Skeletal muscle tissue (tissue), 4 donors: ENCODE data around the gene CAPZA3. TPM values are rescaled to one million over a fixed set of nuclear protein-coding genes. Genes with fewer than 3 reads are reported as not detected.

Experiments
- H3K27ac ChIP-seq: one replicate; pipeline ENCODE4 v1.7.0; 2013; ENCODE audit warnings: mild to moderate bottlenecking, low read depth, low read length, inconsistent platforms
- H3K27me3 ChIP-seq, 3 donors: one replicate each; pipeline ENCODE4 v1.7.0; 2013; ENCODE audit warnings: low read length in 3 of 3; ENCODE audit not compliant: control insufficient read depth in 3 of 3, insufficient read depth in 3 of 3
- H3K36me3 ChIP-seq, 3 donors: one replicate each; pipeline ENCODE4 v1.7.0; 2013; ENCODE audit warnings: low read length in 3 of 3; ENCODE audit not compliant: control insufficient read depth in 3 of 3, insufficient read depth in 3 of 3
- H3K4me1 ChIP-seq, 3 donors: one replicate each; pipeline ENCODE4 v1.7.0; 2013; ENCODE audit warnings: low read length in 3 of 3, mild to moderate bottlenecking in 3 of 3; ENCODE audit not compliant: control insufficient read depth in 3 of 3, insufficient read depth in 3 of 3
- H3K4me3 ChIP-seq, 3 donors: one replicate each; pipeline ENCODE4 v1.7.0; 2013; ENCODE audit warnings: low read length in 3 of 3
- H3K9ac ChIP-seq, 3 donors: one replicate each; pipeline ENCODE4 v1.7.0; 2013; ENCODE audit warnings: low read length in 3 of 3, mild to moderate bottlenecking in 3 of 3, moderate library complexity in 2 of 3, low read depth in 1 of 3
- H3K9me3 ChIP-seq, 3 donors: one replicate each; pipeline ENCODE4 v1.7.0; 2013; ENCODE audit warnings: low read length in 3 of 3; ENCODE audit not compliant: control insufficient read depth in 3 of 3
- total RNA-seq: library from RNA; depleted of rRNA; stranded (reverse); fragments of >200 nt; gene quantifications from one replicate; pipeline ENCODE4 v1.2.3, GENCODE V29; 2014
- donor health status: Osteomylitis.

The CAPZA3 gene
- total RNA-seq, 1 donor from 2014 or later, result not detected

DNA sequence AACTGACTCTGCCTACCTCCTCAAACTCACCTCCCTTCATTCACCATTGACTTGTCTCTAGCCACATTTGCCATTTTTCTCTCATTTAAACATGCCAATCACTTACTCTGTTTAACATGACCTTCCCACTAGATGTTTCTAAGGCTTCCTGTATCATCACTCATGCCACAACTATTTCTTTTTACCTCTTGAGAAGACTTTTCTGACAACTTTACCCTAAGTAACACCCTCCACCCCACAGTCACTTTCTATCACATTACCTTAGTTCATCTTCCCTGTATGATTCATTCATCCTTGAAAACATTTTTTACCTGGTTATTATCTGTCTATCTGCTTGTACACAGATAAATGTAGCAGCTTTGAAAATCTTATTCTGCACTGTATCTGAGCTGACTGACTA lies 19.5 kb upstream of the CAPZA3 start:
- H3K27ac ChIP-seq, result no peak overlapping the region
- H3K36me3 ChIP-seq, result no peaks in the 10 kb centered on the region
- H3K9me3 ChIP-seq, result no peaks in the 10 kb centered on the region
- H3K4me1 ChIP-seq, result no peaks in the 10 kb centered on the region
- no peaks in the 10 kb centered on the region for H3K27me3 ChIP-seq
- no peak overlapping the region for H3K9ac ChIP-seq
- H3K4me3 ChIP-seq, result no peak overlapping the region

DNA sequence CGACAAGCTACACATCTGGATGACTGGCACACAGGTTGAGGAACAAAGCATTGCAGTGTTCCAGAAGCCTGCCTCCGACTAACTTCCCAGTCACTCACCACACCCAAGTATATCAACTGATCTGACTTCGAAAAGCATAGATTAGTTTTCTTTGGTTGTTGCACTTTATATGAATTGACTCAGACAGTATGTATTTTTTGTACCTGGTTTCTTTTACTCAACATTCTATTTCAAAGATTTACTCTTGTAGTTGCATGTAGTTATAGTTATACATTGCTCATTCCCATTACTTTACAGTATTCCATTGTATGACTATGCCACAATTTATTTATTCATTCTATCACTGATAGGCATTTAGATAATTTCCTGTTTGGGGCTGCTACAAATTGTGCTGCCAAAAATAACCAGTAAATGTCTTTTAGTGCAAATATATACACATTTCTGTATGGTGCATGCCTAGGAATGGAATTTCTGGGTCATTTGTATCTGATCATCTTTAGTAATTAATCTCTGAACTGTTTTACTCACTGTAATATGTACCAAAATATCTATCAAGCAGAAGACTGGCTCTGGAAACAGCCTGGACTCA lies 17.9 kb upstream of the CAPZA3 start:
- Histone ChIP-seq H3K27me3 (no peaks in the 10 kb centered on the region), H3K4me1 (no peaks in the 10 kb centered on the region), H3K36me3 (no peaks in the 10 kb centered on the region), H3K9ac (no peak overlapping the region), H3K27ac (no peak overlapping the region), H3K9me3 (no peaks in the 10 kb centered on the region), H3K4me3 (no peak overlapping the region)

GRCh38 chr12:18720690-18721089 lies 17.2 kb upstream of the CAPZA3 start:
- Histone ChIP-seq H3K27ac (no peak overlapping the region), H3K36me3 (no peaks in the 10 kb centered on the region), H3K27me3 (no peaks in the 10 kb centered on the region), H3K4me1 (no peaks in the 10 kb centered on the region), H3K9me3 (no peaks in the 10 kb centered on the region), H3K9ac (no peak overlapping the region), H3K4me3 (no peak overlapping the region)

DNA sequence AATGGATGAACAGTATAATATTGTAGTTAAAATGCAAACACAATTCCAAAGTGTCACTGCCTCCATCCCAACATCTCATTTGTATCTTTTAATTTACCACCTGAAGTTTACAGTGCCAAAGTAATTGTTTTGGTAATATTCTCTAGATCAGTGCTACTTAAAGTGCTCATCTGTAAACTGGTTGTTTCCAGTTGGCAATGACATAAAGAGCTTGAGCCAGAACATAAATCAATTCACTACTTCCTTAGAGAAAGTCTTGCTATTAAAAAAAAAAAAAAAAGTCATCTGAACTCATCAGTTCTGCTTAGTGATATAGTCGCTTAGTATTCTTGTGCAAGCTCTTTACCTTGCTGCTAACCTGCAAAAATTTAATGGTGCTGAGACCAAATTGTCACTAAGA lies 16.5 kb upstream of the CAPZA3 start:
- no peaks in the 10 kb centered on the region for H3K9me3 ChIP-seq
- no peaks in the 10 kb centered on the region for H3K27me3 ChIP-seq
- no peaks in the 10 kb centered on the region for H3K36me3 ChIP-seq
- H3K27ac ChIP-seq, result no peak overlapping the region
- H3K4me3 ChIP-seq, result no peak overlapping the region
- H3K9ac ChIP-seq, result no peak overlapping the region
- no peaks in the 10 kb centered on the region for H3K4me1 ChIP-seq

DNA sequence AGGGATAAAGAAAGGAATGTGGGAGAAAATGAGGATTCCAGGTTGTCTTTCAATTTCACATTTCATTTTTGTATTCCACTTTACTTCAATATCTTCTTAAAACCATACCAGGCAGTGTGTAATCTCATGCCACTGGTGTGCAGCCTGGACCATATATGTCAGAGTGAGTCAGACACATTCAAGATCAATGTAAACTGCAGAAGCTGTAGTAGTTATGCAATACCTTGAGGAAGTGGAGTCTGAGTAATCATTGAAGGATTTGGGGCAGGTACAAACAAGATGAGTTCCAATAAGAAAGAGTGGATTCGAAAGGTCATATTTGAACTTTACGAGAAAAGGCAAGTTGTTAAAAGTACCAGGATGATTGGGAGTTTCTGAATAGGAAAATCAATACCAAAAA lies 14.2 kb upstream of the CAPZA3 start:
- no peaks in the 10 kb centered on the region for H3K27me3 ChIP-seq
- no peaks in the 10 kb centered on the region for H3K4me1 ChIP-seq
- H3K4me3 ChIP-seq, result no peak overlapping the region
- H3K9me3 ChIP-seq, result no peaks in the 10 kb centered on the region
- H3K9ac ChIP-seq, result no peak overlapping the region
- H3K27ac ChIP-seq, result no peak overlapping the region
- H3K36me3 ChIP-seq, result no peaks in the 10 kb centered on the region

- Histone ChIP-seq H3K27me3 (no peaks in the 10 kb centered on the region), H3K4me3 (no peak overlapping the region), H3K27ac (no peak overlapping the region), H3K4me1 (no peaks in the 10 kb centered on the region), H3K9ac (no peak overlapping the region), H3K9me3 (no peaks in the 10 kb centered on the region), H3K36me3 (no peaks in the 10 kb centered on the region)
Observed at GRCh38 chr12:18731156-18731555, 6.8 kb upstream of the CAPZA3 start.

- Histone ChIP-seq H3K9me3 (no peaks in the 10 kb centered on the region), H3K27me3 (no peaks in the 10 kb centered on the region), H3K4me1 (peaks cover 0 to under 1% (median 0%) of the 10 kb centered on the region in 3 donors), H3K36me3 (no peaks in the 10 kb centered on the region), H3K4me3 (no peak overlapping the region), H3K27ac (no peak overlapping the region), H3K9ac (no peak overlapping the region)
Observed at GRCh38 chr12:18747895-18748294, 10.0 kb downstream of the CAPZA3 start.

- Histone ChIP-seq H3K4me3 (no peak overlapping the region), H3K27me3 (no peaks in the 10 kb centered on the region), H3K9ac (no peak overlapping the region), H3K36me3 (no peaks in the 10 kb centered on the region), H3K27ac (no peak overlapping the region), H3K4me1 (peaks cover 0 to 4% (median 3%) of the 10 kb centered on the region in 3 donors), H3K9me3 (no peaks in the 10 kb centered on the region)
Observed at GRCh38 chr12:18749386-18749957, 11.6 kb downstream of the CAPZA3 start.

DNA sequence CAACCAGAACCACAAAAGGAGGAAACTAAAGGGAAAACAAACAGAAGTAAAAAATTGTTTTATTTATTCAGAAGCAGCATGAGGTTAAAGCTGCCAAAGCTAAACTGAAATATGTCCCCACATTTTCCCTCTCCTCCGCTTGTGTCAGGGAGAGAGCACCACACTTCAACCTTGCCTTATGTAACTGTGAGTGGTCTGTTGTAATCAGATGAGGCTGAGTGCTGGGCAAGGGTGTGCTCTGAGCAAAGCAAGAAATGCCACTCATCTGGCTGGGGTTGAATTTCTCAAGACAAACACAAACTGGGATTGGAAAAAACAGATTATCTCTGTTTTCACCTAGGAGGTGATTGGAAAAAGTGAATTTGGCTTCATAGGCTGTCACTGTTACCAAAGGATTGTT lies 12.2 kb downstream of the CAPZA3 start:
- H3K27ac ChIP-seq, result no peak overlapping the region
- no peak overlapping the region for H3K4me3 ChIP-seq
- H3K9ac ChIP-seq, result no peak overlapping the region
- no peaks in the 10 kb centered on the region for H3K9me3 ChIP-seq
- H3K27me3 ChIP-seq, result no peaks in the 10 kb centered on the region
- no peaks in the 10 kb centered on the region for H3K36me3 ChIP-seq
- H3K4me1 ChIP-seq, result peaks cover 0 to 4% (median 3%) of the 10 kb centered on the region in 3 donors

DNA sequence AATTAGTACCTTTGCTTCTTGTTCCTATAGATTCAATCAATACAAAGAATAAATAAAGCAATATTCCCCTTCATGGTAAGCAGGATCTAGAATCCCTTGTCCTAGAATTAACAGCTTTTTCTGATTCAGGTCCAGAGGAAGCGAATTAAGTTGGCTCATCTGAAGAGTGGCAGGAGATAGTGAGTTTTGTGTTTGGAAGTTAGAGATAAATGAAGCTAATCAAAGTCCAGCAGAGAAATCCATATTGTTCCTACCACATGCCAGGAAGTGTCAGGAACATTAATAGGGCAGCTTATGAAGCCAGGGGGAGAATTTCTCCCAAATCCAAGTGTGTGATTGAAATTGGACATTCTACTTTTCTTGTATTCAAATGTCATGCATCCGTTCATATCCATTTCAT lies 13.9 kb downstream of the CAPZA3 start:
- Histone ChIP-seq H3K9ac (no peak overlapping the region), H3K36me3 (no peaks in the 10 kb centered on the region), H3K9me3 (no peaks in the 10 kb centered on the region), H3K27me3 (no peaks in the 10 kb centered on the region), H3K27ac (no peak overlapping the region), H3K4me3 (no peak overlapping the region), H3K4me1 (peaks cover 0 to 4% (median 3%) of the 10 kb centered on the region in 3 donors)
